ENCODE results near the gene CNGB1. TPM values are rescaled to one million over a fixed set of nuclear protein-coding genes. Genes with fewer than 3 reads are reported as not detected.

CNGB1 gene
- total RNA-seq, 1 experiment from 2014 or later, result not detected

DNA sequence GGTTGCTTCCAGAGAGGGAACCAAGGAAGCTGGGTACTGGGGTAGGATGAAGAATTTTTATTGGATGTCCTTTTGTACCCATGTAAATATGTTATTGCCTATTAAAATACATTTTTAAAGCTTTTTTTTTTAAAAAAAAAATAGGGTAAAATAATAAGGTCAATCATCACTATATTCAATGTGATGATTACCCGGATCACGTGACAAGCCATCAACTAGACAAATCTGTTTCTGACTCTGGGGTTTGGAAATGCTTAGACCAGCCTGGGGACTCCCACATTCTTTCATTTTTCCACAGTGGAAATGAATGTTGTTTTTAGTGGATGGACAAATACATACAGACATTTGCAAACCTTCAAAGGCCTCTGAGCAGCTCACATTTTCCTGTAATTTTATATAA lies 88.7 kb downstream of the CNGB1 start:
- no peak for ATAC-seq
- H2AFZ ChIP-seq (ENCODE audit: low read depth, low read length, poor library complexity, severe bottlenecking), result no peak overlapping the region
- no peak overlapping the region for H3K4me3 ChIP-seq (replicated peaks in 1 of 2; ENCODE audit: low read depth in 1 of 2, low read length in 2 of 2)
- no peaks in the 10 kb centered on the region for H3K36me3 ChIP-seq (ENCODE audit: control insufficient read depth in 1 of 2, insufficient read depth in 2 of 2, low read length in 2 of 2)
- H3K9ac ChIP-seq (ENCODE audit: low read length), result no peak overlapping the region
- CTCF ChIA-PET, result interaction anchor here (0.8 kb wide), 1 partner anchor 291 kb away, joined by 3 read pairs; no protein-coding TSS in a partner anchor
- POLR2A ChIA-PET, result no interaction called here
- no peak overlapping the region for H3K4me2 ChIP-seq (ENCODE audit: low read length)
- H4K20me1 ChIP-seq (ENCODE audit: insufficient read depth), result no peaks in the 10 kb centered on the region
- H3K27me3 ChIP-seq (ENCODE audit: insufficient read depth, low read length), result no peaks in the 10 kb centered on the region; the same call in 1 of the 2 replicates
- RAD21 ChIA-PET (ENCODE audit: low non-redundant PET in 1 of 2, low total read pairs in 2 of 2, uncharacterized antibody in 2 of 2, unreplicated experiment in 2 of 2), result interaction anchor here in 1 of 2 experiments (0.7 kb wide), 1 partner anchor 601 kb away, joined by 4 read pairs; no protein-coding TSS in a partner anchor
- H3K9me3 ChIP-seq (ENCODE audit: control insufficient read depth in 1 of 2, insufficient read depth in 1 of 2, low read depth in 1 of 2, low read length in 2 of 2), result no peaks in the 10 kb centered on the region
- no peak overlapping the region for H3K27ac ChIP-seq (ENCODE audit: low read depth, low read length)
- intact Hi-C loops (cut with micrococcal nuclease), result no loop called here
- no peak for DNase-seq (ENCODE audit: low read depth, low spot score)
- no peaks in the 10 kb centered on the region for H3K79me2 ChIP-seq (ENCODE audit: insufficient read depth, low read length)
- TF ChIP-seq, protein P1, sequence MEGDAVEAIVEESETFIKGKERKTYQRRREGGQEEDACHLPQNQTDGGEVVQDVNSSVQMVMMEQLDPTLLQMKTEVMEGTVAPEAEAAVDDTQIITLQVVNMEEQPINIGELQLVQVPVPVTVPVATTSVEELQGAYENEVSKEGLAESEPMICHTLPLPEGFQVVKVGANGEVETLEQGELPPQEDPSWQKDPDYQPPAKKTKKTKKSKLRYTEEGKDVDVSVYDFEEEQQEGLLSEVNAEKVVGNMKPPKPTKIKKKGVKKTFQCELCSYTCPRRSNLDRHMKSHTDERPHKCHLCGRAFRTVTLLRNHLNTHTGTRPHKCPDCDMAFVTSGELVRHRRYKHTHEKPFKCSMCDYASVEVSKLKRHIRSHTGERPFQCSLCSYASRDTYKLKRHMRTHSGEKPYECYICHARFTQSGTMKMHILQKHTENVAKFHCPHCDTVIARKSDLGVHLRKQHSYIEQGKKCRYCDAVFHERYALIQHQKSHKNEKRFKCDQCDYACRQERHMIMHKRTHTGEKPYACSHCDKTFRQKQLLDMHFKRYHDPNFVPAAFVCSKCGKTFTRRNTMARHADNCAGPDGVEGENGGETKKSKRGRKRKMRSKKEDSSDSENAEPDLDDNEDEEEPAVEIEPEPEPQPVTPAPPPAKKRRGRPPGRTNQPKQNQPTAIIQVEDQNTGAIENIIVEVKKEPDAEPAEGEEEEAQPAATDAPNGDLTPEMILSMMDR (IDR thresholded peaks at IDR 0.05 in 2 of 3, conservative IDR thresholded peaks at IDR 0.05 in 1 of 3; ENCODE audit: borderline replicate concordance in 1 of 3, insufficient read depth in 1 of 3, low read depth in 2 of 3, low read length in 2 of 3), result no peak
- TF ChIP-seq FOSL1 (IDR thresholded peaks at IDR 0.05; ENCODE audit: low read depth), result no peak
- no peak for TF ChIP-seq POLR2AphosphoS5 (IDR thresholded peaks at IDR 0.05; ENCODE audit: low read depth, low read length)
- no peak for TF ChIP-seq TCF7L2 (IDR thresholded peaks at IDR 0.05; ENCODE audit: borderline replicate concordance, extremely low read depth, insufficient read depth, insufficient read length)
- TF ChIP-seq JUND (IDR thresholded peaks at IDR 0.05), result no peak
- TF ChIP-seq SP1 (IDR thresholded peaks at IDR 0.05; ENCODE audit: low read depth), result no peak
- no peak for TF ChIP-seq SIN3A (IDR thresholded peaks at IDR 0.05; ENCODE audit: low read depth)
- TF ChIP-seq, protein P2, sequence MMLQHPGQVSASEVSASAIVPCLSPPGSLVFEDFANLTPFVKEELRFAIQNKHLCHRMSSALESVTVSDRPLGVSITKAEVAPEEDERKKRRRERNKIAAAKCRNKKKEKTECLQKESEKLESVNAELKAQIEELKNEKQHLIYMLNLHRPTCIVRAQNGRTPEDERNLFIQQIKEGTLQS (IDR thresholded peaks at IDR 0.05), result no peak
- TF ChIP-seq ZNF274 (IDR thresholded peaks at IDR 0.05; ENCODE audit: low read depth, low read length), result no peak
- no peak for TF ChIP-seq CEBPB (IDR thresholded peaks at IDR 0.05; ENCODE audit: low read depth)
- TF ChIP-seq SRF (IDR thresholded peaks at IDR 0.05; ENCODE audit: low read depth), result no peak
- TF ChIP-seq EZH2phosphoT487 (IDR thresholded peaks at IDR 0.05; ENCODE audit: borderline replicate concordance), result no peak
- no peak for TF ChIP-seq POLR2A (IDR thresholded peaks at IDR 0.05; ENCODE audit: borderline replicate concordance, extremely low read depth, insufficient read depth, insufficient read length)
- TF ChIP-seq, protein P3, sequence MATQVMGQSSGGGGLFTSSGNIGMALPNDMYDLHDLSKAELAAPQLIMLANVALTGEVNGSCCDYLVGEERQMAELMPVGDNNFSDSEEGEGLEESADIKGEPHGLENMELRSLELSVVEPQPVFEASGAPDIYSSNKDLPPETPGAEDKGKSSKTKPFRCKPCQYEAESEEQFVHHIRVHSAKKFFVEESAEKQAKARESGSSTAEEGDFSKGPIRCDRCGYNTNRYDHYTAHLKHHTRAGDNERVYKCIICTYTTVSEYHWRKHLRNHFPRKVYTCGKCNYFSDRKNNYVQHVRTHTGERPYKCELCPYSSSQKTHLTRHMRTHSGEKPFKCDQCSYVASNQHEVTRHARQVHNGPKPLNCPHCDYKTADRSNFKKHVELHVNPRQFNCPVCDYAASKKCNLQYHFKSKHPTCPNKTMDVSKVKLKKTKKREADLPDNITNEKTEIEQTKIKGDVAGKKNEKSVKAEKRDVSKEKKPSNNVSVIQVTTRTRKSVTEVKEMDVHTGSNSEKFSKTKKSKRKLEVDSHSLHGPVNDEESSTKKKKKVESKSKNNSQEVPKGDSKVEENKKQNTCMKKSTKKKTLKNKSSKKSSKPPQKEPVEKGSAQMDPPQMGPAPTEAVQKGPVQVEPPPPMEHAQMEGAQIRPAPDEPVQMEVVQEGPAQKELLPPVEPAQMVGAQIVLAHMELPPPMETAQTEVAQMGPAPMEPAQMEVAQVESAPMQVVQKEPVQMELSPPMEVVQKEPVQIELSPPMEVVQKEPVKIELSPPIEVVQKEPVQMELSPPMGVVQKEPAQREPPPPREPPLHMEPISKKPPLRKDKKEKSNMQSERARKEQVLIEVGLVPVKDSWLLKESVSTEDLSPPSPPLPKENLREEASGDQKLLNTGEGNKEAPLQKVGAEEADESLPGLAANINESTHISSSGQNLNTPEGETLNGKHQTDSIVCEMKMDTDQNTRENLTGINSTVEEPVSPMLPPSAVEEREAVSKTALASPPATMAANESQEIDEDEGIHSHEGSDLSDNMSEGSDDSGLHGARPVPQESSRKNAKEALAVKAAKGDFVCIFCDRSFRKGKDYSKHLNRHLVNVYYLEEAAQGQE (IDR thresholded peaks at IDR 0.05; ENCODE audit: low read depth), result no peak
- no peak for TF ChIP-seq RAD21 (IDR thresholded peaks at IDR 0.05; ENCODE audit: low read depth)
- TF ChIP-seq ZFX (IDR thresholded peaks at IDR 0.05), result no peak
- no peaks in the 10 kb centered on the region for H3K9me2 ChIP-seq (ENCODE audit: insufficient read depth)
- H3K4me1 ChIP-seq (ENCODE audit: control insufficient read depth in 1 of 2, insufficient read depth in 2 of 2, low read length in 2 of 2), result no peaks in the 10 kb centered on the region
- BruUV-seq (replicated peaks), result no TSS peak

All from HCT116 (cell line).